GM12878 (cell line): Measurements from ENCODE around the gene SRBD1. TPM values are rescaled to one million over a fixed set of nuclear protein-coding genes. Genes with fewer than 3 reads are reported as not detected.

Source experiments
- ASH2L ChIP-seq: fragments of 300-600, 200-600 bp; sonication (generic); IDR thresholded peaks from 2 replicates; pipeline ENCODE4 v1.6.1; 2017; ENCODE audit warnings: low read depth, mild to moderate bottlenecking, borderline replicate concordance
- BCL11A ChIP-seq: IDR thresholded peaks from 2 replicates; pipeline ENCODE4 v1.6.1; 2011; ENCODE audit warnings: low read depth, low read length
- BCL3 ChIP-seq: IDR thresholded peaks from 2 replicates; pipeline ENCODE4 v1.6.1; 2011; ENCODE audit warnings: borderline replicate concordance, low read depth, mild to moderate bottlenecking, moderate library complexity, low read length; ENCODE audit not compliant: insufficient read depth, poor library complexity, severe bottlenecking
- BMI1 ChIP-seq: fragments of 450-650 bp; IDR thresholded peaks from 2 replicates; pipeline ENCODE4 v1.6.1; 2016; ENCODE audit warnings: mild to moderate bottlenecking, moderate library complexity, borderline replicate concordance
- CBFB ChIP-seq: IDR thresholded peaks from 2 replicates; pipeline ENCODE4 v1.6.1; 2016; ENCODE audit warnings: antibody characterized with exemption, low read depth
- CBX5 ChIP-seq: sonication (generic); IDR thresholded peaks from 2 replicates; pipeline ENCODE4 v1.6.1; 2016; ENCODE audit warnings: low read depth, moderate library complexity, mild to moderate bottlenecking, inconsistent platforms
- CEBPB ChIP-seq, 2 experiments: fragments of 150-350 bp in 1 of 2; IDR thresholded peaks; 2 replicates each; pipeline ENCODE4 v1.6.1; 2012 to 2014; ENCODE audit warnings: low read depth in 2 of 2, low read length in 2 of 2, borderline replicate concordance in 1 of 2, inconsistent platforms in 1 of 2
- CTCF ChIP-seq, 3 experiments: IDR thresholded peaks in 2 of 3; conservative IDR thresholded peaks in 1 of 3; 2 replicates each; pipeline ENCODE4 v1.5.1; 2011; ENCODE audit warnings: low read depth in 3 of 3, low read length in 3 of 3, mild to moderate bottlenecking in 3 of 3, control low read depth in 2 of 3, moderate library complexity in 2 of 3, inconsistent platforms in 1 of 3, mixed read lengths in 1 of 3; ENCODE audit not compliant: control insufficient read depth in 2 of 3, insufficient read depth in 1 of 3; ENCODE audit errors: extremely low read depth in 1 of 3
- EZH2 ChIP-seq: IDR thresholded peaks from 2 replicates; pipeline ENCODE4 v1.6.1; 2012; ENCODE audit warnings: low read depth, mild to moderate bottlenecking, control low read depth, inconsistent platforms, low read length, borderline replicate concordance; ENCODE audit not compliant: control insufficient read depth
- IKZF1 ChIP-seq: fragments of 450-650 bp; conservative IDR thresholded peaks from 2 replicates; pipeline ENCODE4 v1.6.1; 2017; ENCODE audit warnings: antibody characterized with exemption, mild to moderate bottlenecking
- JUNB ChIP-seq: IDR thresholded peaks from 2 replicates; pipeline ENCODE4 v1.6.1; 2016; ENCODE audit warnings: antibody characterized with exemption, mild to moderate bottlenecking
- JUND ChIP-seq: IDR thresholded peaks from 2 replicates; pipeline ENCODE4 v1.6.1; 2012; ENCODE audit warnings: low read depth, mild to moderate bottlenecking, low read length, improper control_type of control experiment, moderate library complexity
- KDM1A ChIP-seq: fragments of 200-600 bp; sonication (generic); IDR thresholded peaks from 2 replicates; pipeline ENCODE4 v1.6.1; 2016; ENCODE audit warnings: borderline replicate concordance
- MXI1 ChIP-seq: fragments of 150-350 bp; IDR thresholded peaks from 2 replicates; pipeline ENCODE4 v1.6.1; 2011; ENCODE audit warnings: low read depth, mild to moderate bottlenecking, inconsistent platforms, low read length, improper control_type of control experiment
- NFIC ChIP-seq: IDR thresholded peaks from 2 replicates; pipeline ENCODE4 v1.6.1; 2012; ENCODE audit warnings: low read depth, mild to moderate bottlenecking, inconsistent platforms, low read length, moderate library complexity
- POLR2A ChIP-seq: IDR thresholded peaks from 2 replicates; pipeline ENCODE4 v1.6.1; 2011; ENCODE audit warnings: low read depth, mild to moderate bottlenecking, low read length
- POLR2AphosphoS2 ChIP-seq: IDR thresholded peaks from 2 replicates; pipeline ENCODE4 v1.6.1; 2011; ENCODE audit warnings: low read depth, mild to moderate bottlenecking, low read length, improper control_type of control experiment, moderate library complexity
- RAD21 ChIP-seq: IDR thresholded peaks from 2 replicates; pipeline ENCODE4 v1.6.1; 2011; ENCODE audit warnings: mild to moderate bottlenecking, low read depth, low read length, moderate library complexity; ENCODE audit not compliant: insufficient read depth
- RAD51 ChIP-seq: fragments of 450-650 bp; IDR thresholded peaks from 2 replicates; pipeline ENCODE4 v1.6.1; 2016; ENCODE audit warnings: moderate library complexity, mild to moderate bottlenecking, inconsistent platforms
- RFX5 ChIP-seq: IDR thresholded peaks from 2 replicates; pipeline ENCODE4 v1.6.1; 2011; ENCODE audit warnings: low read depth, low read length, improper control_type of control experiment
- SPI1 ChIP-seq: IDR thresholded peaks from 2 replicates; pipeline ENCODE4 v1.6.1; 2011; ENCODE audit warnings: low read depth, mild to moderate bottlenecking, low read length, moderate library complexity, borderline replicate concordance; ENCODE audit not compliant: insufficient read depth
- TCF12 ChIP-seq: IDR thresholded peaks from 2 replicates; pipeline ENCODE4 v1.6.1; 2011; ENCODE audit warnings: low read depth, mild to moderate bottlenecking, low read length
- ZNF24 ChIP-seq: fragments of 450-650 bp; IDR thresholded peaks from 2 replicates; pipeline ENCODE4 v1.6.1; 2017; ENCODE audit warnings: antibody characterized with exemption, mild to moderate bottlenecking
- polyA plus RNA-seq, 11 experiments: library from polyadenylated mRNA; depleted of rRNA in 4 of 11; unstranded in 6 of 11; stranded (reverse) in 5 of 11; fragments of >200 nt; fragmentation: Nextera tagmentation in 4 of 11; fragmentation: Illumina TruSeq in 1 of 11; extraction: Ambion mirVana in 4 of 11; extraction: Trizol in 1 of 11; gene quantifications; 1 replicate in 1 of 11; 2 replicates in 10 of 11; pipeline versions ENCODE4 v1.2.1 to v1.2.3, GENCODE V29; 2011 to 2016; ENCODE audit warnings: inconsistent platforms in 2 of 11, missing spikeins in 2 of 11, low read depth in 1 of 11
- total RNA-seq, 4 experiments: library from RNA; depleted of rRNA in 3 of 4; stranded (reverse); fragments of >200 nt in 3 of 4; fragmentation: Illumina TruSeq in 1 of 4; extraction: Trizol in 1 of 4; gene quantifications; 2 replicates each; pipeline versions ENCODE4 v1.2.1 to v1.2.3, GENCODE V29; 2013 to 2021
- TF ChIP-seq, protein P1 (sequence below): IDR thresholded peaks from 2 replicates; pipeline ENCODE4 v1.6.1; 2011; ENCODE audit warnings: mild to moderate bottlenecking, low read depth, low read length, moderate library complexity; ENCODE audit not compliant: insufficient replicate concordance
- TF ChIP-seq, protein P2 (sequence below): IDR thresholded peaks from 2 replicates; pipeline ENCODE4 v1.6.1; 2012; ENCODE audit warnings: low read length, inconsistent platforms

SRBD1 gene
- total and polyA plus RNA-seq, 10 of the 15 experiments (the other 5 are each of a cell fraction or from before 2014, with no cell fraction given) = 9.7 to 33.1 (median 20.1) TPM

DNA sequence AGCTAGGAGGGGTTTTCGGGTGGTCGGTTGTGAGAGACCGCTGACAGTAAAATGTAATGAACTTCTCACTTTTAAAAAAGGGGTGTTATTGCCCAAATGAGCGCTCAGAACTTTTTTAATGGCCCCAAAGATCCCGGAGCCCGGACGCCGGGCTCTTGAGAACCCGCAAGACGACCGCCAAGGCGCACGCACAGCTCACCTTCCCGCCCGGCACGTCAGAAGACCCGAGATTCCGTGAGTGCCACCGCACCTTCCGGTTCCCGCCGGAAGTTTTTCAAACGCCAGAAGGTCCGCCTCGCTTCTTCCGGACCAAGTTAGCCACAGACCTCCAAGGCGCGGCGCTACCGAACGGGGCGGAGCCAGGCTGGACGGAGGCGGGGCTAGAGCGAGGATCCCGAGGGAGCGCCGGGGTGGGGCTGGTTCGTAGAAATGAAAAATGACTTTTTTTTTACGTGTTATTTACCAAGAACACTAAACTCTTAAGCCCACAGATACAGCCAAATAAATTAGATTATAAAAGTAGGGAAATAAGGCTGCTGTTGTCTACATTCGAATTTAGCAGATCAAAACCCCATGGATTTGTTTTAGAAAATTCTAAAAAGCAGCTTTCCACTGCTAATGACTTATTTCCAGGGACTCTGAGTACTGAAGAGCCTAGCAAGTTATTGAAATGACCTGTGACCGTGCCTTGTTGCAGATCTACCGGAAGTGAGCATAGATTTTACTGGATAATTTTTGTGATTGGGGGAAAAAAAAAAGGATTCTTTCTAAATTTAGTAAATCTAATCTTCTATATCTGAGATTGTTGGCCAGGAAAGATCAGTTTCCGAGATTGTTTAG is at the start of gene SRBD1 (continued):
- TF ChIP-seq CTCF (IDR thresholded peaks at IDR 0.05 in 2 of 3, conservative IDR thresholded peaks at IDR 0.05 in 1 of 3; ENCODE audit: control insufficient read depth in 2 of 3, extremely low read depth in 1 of 3, insufficient read depth in 1 of 3, low read depth in 3 of 3, low read length in 3 of 3) = no peak
- TF ChIP-seq BCL3 = no peak
- TF ChIP-seq, protein P1, sequence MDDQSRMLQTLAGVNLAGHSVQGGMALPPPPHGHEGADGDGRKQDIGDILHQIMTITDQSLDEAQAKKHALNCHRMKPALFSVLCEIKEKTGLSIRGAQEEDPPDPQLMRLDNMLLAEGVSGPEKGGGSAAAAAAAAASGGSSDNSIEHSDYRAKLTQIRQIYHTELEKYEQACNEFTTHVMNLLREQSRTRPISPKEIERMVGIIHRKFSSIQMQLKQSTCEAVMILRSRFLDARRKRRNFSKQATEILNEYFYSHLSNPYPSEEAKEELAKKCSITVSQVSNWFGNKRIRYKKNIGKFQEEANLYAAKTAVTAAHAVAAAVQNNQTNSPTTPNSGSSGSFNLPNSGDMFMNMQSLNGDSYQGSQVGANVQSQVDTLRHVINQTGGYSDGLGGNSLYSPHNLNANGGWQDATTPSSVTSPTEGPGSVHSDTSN = no peak
- TF ChIP-seq JUND = no peak
- TF ChIP-seq ZNF24 = no peak
- TF ChIP-seq NFIC = no peak
- peak; percentile 86 for TF ChIP-seq POLR2A
- TF ChIP-seq CBFB = peak; percentile 81; the same call in 1 of the 2 replicates
- no peak for TF ChIP-seq JUNB
- TF ChIP-seq CEBPB (IDR thresholded peaks at IDR 0.05; ENCODE audit: borderline replicate concordance in 1 of 2, low read depth in 2 of 2, low read length in 2 of 2) = no peak
- TF ChIP-seq ASH2L = no peak
- TF ChIP-seq TCF12 = no peak; the same call in 1 of the 2 replicates
- peak; percentile 75; the same call in 1 of the 2 replicates for TF ChIP-seq MXI1
- no peak; the same call in 1 of the 2 replicates for TF ChIP-seq POLR2AphosphoS2
- TF ChIP-seq KDM1A = no peak
- no peak for TF ChIP-seq RAD51
- no peak for TF ChIP-seq CBX5
- TF ChIP-seq, protein P2, sequence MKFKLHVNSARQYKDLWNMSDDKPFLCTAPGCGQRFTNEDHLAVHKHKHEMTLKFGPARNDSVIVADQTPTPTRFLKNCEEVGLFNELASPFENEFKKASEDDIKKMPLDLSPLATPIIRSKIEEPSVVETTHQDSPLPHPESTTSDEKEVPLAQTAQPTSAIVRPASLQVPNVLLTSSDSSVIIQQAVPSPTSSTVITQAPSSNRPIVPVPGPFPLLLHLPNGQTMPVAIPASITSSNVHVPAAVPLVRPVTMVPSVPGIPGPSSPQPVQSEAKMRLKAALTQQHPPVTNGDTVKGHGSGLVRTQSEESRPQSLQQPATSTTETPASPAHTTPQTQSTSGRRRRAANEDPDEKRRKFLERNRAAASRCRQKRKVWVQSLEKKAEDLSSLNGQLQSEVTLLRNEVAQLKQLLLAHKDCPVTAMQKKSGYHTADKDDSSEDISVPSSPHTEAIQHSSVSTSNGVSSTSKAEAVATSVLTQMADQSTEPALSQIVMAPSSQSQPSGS = no peak
- TF ChIP-seq RFX5 = no peak
- no peak for TF ChIP-seq EZH2
- no peak for TF ChIP-seq RAD21
- TF ChIP-seq IKZF1 = peak; percentile 82
- TF ChIP-seq SPI1 = no peak
- no peak for TF ChIP-seq BCL11A
- TF ChIP-seq BMI1 = no peak
